Cardiac muscle cell (in vitro differentiated cells and primary cell): ENCODE results near the gene SKAP2. TPM values are rescaled to one million over a fixed set of nuclear protein-coding genes. Genes with fewer than 3 reads are reported as not detected.
A peak's percentile ranks its signal among the peaks of the same experiment; 100 is the strongest.

Experiments used
- DNase-seq, 2 donors: peaks; one replicate each; pipeline versions ENCODE4 v3.0.0 to v3.0.0-alpha.2; 2010 to 2017; ENCODE audit warnings: low read depth in 1 of 2, low spot score in 1 of 2
- H3K27ac ChIP-seq: fragments of 200-600 bp; sonication (generic); 2 replicates; pipeline ENCODE4 v1.5.1; 2016
- H3K27me3 ChIP-seq: fragments of 200-600 bp; sonication (generic); 2 replicates; pipeline ENCODE4 v1.6.0; 2016; ENCODE audit warnings: control low read depth
- H3K36me3 ChIP-seq: fragments of 200-600 bp; sonication (generic); 2 replicates; pipeline ENCODE4 v1.5.1; 2016; ENCODE audit warnings: control low read depth
- H3K4me1 ChIP-seq: fragments of 200-600 bp; sonication (generic); 2 replicates; pipeline ENCODE4 v1.8.1; 2017; ENCODE audit warnings: low read depth, mild to moderate bottlenecking, mixed run types
- H3K4me3 ChIP-seq: fragments of 200-600 bp; sonication (generic); 2 replicates; pipeline ENCODE4 v1.5.1; 2016; ENCODE audit warnings: mild to moderate bottlenecking
- H3K9me3 ChIP-seq: fragments of 200-600 bp; sonication (generic); 2 replicates; pipeline ENCODE4 v1.5.1; 2017; ENCODE audit warnings: low read depth, mild to moderate bottlenecking, control low read depth
- CTCF ChIP-seq: IDR thresholded peaks from 2 replicates; pipeline ENCODE4 v1.5.1; 2012; ENCODE audit warnings: low read depth, mild to moderate bottlenecking, low read length
- polyA plus RNA-seq: library from polyadenylated mRNA; unstranded; fragments of >200 nt; fragmentation: Nextera tagmentation; extraction: Ambion mirVana; gene quantifications from 2 replicates; pipeline ENCODE4 v1.2.1, GENCODE V29; 2016
- total RNA-seq: library from RNA; depleted of rRNA; stranded (reverse); fragments of >200 nt; gene quantifications from 2 replicates; pipeline ENCODE4 v1.2.3, GENCODE V29; 2016

The SKAP2 gene
- total and polyA plus RNA-seq, 2 experiments from 2014 or later, result 1.2 to 2.8 TPM

GRCh38 chr7:26714006-26714405 is 150.4 kb downstream of the SKAP2 start:
- Histone ChIP-seq H3K4me3 (no peak overlapping the region), H3K4me1 (no peaks in the 10 kb centered on the region), H3K27ac (no peak overlapping the region), H3K27me3 (no peaks in the 10 kb centered on the region), H3K9me3 (no peaks in the 10 kb centered on the region), H3K36me3 (no peaks in the 10 kb centered on the region)
- no peak for TF ChIP-seq CTCF
- DNase-seq, result no peak

GRCh38 chr7:26709210-26709990 is 155.0 kb downstream of the SKAP2 start:
- TF ChIP-seq CTCF, result no peak
- Histone ChIP-seq H3K9me3 (no peaks in the 10 kb centered on the region), H3K4me3 (no peak overlapping the region), H3K36me3 (no peaks in the 10 kb centered on the region), H3K27ac (no peak overlapping the region), H3K4me1 (no peaks in the 10 kb centered on the region), H3K27me3 (no peaks in the 10 kb centered on the region)
- no peak for DNase-seq

GRCh38 chr7:26705567-26705966 is 158.8 kb downstream of the SKAP2 start:
- no peak overlapping the region for H3K4me3 ChIP-seq
- TF ChIP-seq CTCF, result no peak
- peak in 1 of 2 donors; percentile 86 for DNase-seq
- H3K4me1 ChIP-seq, result no peaks in the 10 kb centered on the region
- no peaks in the 10 kb centered on the region for H3K9me3 ChIP-seq
- H3K36me3 ChIP-seq, result no peaks in the 10 kb centered on the region
- peaks cover 3% of the 10 kb centered on the region for H3K27me3 ChIP-seq
- H3K27ac ChIP-seq, result no peak overlapping the region

GRCh38 chr7:26704786-26705185 is 159.6 kb downstream of the SKAP2 start:
- H3K4me1 ChIP-seq, result no peaks in the 10 kb centered on the region
- H3K27ac ChIP-seq, result no peak overlapping the region
- H3K27me3 ChIP-seq, result peaks cover 3% of the 10 kb centered on the region
- H3K36me3 ChIP-seq, result no peaks in the 10 kb centered on the region
- H3K9me3 ChIP-seq, result no peaks in the 10 kb centered on the region
- DNase-seq, result peak in 1 of 2 donors; percentile 1
- H3K4me3 ChIP-seq, result no peak overlapping the region
- no peak for TF ChIP-seq CTCF

GRCh38 chr7:26704036-26704435 is 160.4 kb downstream of the SKAP2 start:
- no peak for TF ChIP-seq CTCF
- no peak for DNase-seq
- H3K4me1 ChIP-seq, result no peaks in the 10 kb centered on the region

More at GRCh38 chr7:26704036-26704435, 160.4 kb downstream of the SKAP2 start:
- H3K9me3 ChIP-seq, result no peaks in the 10 kb centered on the region
- H3K4me3 ChIP-seq, result no peak overlapping the region
- H3K27me3 ChIP-seq, result peaks cover 3% of the 10 kb centered on the region
- no peaks in the 10 kb centered on the region for H3K36me3 ChIP-seq
- no peak overlapping the region for H3K27ac ChIP-seq
